Fibroblast of lung (primary cell): ENCODE results near the gene P2RX1. TPM values are rescaled to one million over a fixed set of nuclear protein-coding genes. Genes with fewer than 3 reads are reported as not detected.

ENCODE experiments used
- DNase-seq, 2 donors: peaks; one replicate each; pipeline versions ENCODE4 v3.0.0 to v3.0.0-alpha.2; 2010; ENCODE audit warnings: low read depth in 2 of 2
- H2AFZ ChIP-seq: 2 replicates; pipeline ENCODE4 v1.5.1; 2012; ENCODE audit warnings: low read length, control low read depth, inconsistent platforms
- H3K27ac ChIP-seq: 2 replicates; pipeline ENCODE4 v1.5.1; 2011; ENCODE audit warnings: low read length, control low read depth; ENCODE audit not compliant: insufficient read depth
- H3K27me3 ChIP-seq: 2 replicates; pipeline ENCODE4 v1.5.1; 2011; ENCODE audit warnings: mild to moderate bottlenecking, low read length; ENCODE audit not compliant: control insufficient read depth, insufficient read depth
- H3K36me3 ChIP-seq: 2 replicates; pipeline ENCODE4 v1.5.1; 2011; ENCODE audit warnings: low read length; ENCODE audit not compliant: control insufficient read depth, insufficient read depth
- H3K4me1 ChIP-seq: 2 replicates; pipeline ENCODE4 v1.5.1; 2011; ENCODE audit warnings: low read length; ENCODE audit not compliant: control insufficient read depth, insufficient read depth; ENCODE audit errors: extremely low read depth
- H3K4me2 ChIP-seq: 2 replicates; pipeline ENCODE4 v1.5.1; 2011; ENCODE audit warnings: low read length, control low read depth; ENCODE audit not compliant: insufficient read depth; ENCODE audit errors: extremely low read depth
- H3K4me3 ChIP-seq, 4 experiments: fragments of 200-600 bp in 1 of 4; sonication (generic) in 1 of 4; replicated peaks in 1 of 4; 2 replicates each; pipeline ENCODE4 v1.5.1; 2011 to 2016; ENCODE audit warnings: low read length in 4 of 4, low read depth in 3 of 4, mild to moderate bottlenecking in 3 of 4, control low read depth in 2 of 4, inconsistent platforms in 1 of 4, mixed read lengths in 1 of 4; ENCODE audit not compliant: insufficient read depth in 1 of 4; ENCODE audit errors: control extremely low read depth in 1 of 4
- H3K79me2 ChIP-seq: 2 replicates; pipeline ENCODE4 v1.5.1; 2012; ENCODE audit warnings: mild to moderate bottlenecking, low read length, inconsistent platforms; ENCODE audit not compliant: control insufficient read depth, insufficient read depth
- H3K9ac ChIP-seq: 2 replicates; pipeline ENCODE4 v1.5.1; 2011; ENCODE audit warnings: mild to moderate bottlenecking, low read length, control low read depth; ENCODE audit not compliant: insufficient read depth
- H3K9me3 ChIP-seq: 2 replicates; pipeline ENCODE4 v1.5.1; 2012; ENCODE audit warnings: low read depth, low read length; ENCODE audit not compliant: control insufficient read depth, insufficient read depth
- H4K20me1 ChIP-seq: 2 replicates; pipeline ENCODE4 v1.5.1; 2011; ENCODE audit warnings: low read length; ENCODE audit not compliant: control insufficient read depth, insufficient read depth; ENCODE audit errors: extremely low read depth
- EZH2 ChIP-seq: IDR thresholded peaks from 2 replicates; pipeline ENCODE4 v1.5.1; 2012; ENCODE audit warnings: low read length, control low read depth, mild to moderate bottlenecking; ENCODE audit errors: missing control alignments
- polyA plus RNA-seq, 2 donors: library from polyadenylated mRNA; depleted of rRNA in 1 of 2; stranded (reverse) in 1 of 2; unstranded in 1 of 2; fragments of >200 nt; gene quantifications; 2 replicates each; pipeline ENCODE4 v1.2.1, GENCODE V29; 2011 to 2012; ENCODE audit warnings: missing spikeins in 1 of 2
- total RNA-seq: library from RNA; depleted of rRNA; stranded (reverse); fragments of >200 nt; gene quantifications from 2 replicates; pipeline ENCODE4 v1.2.1, GENCODE V29; 2014
- TF ChIP-seq, protein P1 (sequence below), 2 donors: IDR thresholded peaks in 1 of 2; conservative IDR thresholded peaks in 1 of 2; 1 replicate in 1 of 2; 2 replicates in 1 of 2; pipeline ENCODE4 v1.5.1; 2011 to 2012; ENCODE audit warnings: low read length in 2 of 2, control low read depth in 1 of 2, inconsistent platforms in 1 of 2, low read depth in 1 of 2, mild to moderate bottlenecking in 1 of 2

The P2RX1 gene
- total and polyA plus RNA-seq, 2 donors (not counting 1 experiment from before 2014, with no cell fraction given) = under 0.01 TPM; not detected in 1

DNA sequence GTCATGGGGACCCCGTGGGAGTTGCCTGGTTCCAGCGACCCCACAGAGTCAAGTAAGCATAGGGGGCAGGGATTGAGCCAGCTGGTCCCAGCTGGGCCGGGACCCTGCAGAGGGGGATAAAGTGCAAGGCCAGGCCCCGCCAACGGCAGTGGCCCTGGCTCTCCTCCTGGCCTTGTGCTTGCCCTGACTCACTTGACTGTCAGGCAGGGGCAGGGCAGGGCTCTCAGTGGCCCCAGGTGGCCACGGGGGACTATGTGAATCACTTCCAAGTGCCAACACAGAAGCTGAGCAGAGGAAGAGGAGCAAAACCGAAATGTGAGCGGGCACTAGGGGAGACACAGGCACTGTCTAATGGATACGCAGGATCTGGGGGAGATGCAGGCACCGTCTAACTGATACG lies 48.7 kb downstream of the P2RX1 start:
- H3K36me3 ChIP-seq = no peaks in the 10 kb centered on the region

DNA sequence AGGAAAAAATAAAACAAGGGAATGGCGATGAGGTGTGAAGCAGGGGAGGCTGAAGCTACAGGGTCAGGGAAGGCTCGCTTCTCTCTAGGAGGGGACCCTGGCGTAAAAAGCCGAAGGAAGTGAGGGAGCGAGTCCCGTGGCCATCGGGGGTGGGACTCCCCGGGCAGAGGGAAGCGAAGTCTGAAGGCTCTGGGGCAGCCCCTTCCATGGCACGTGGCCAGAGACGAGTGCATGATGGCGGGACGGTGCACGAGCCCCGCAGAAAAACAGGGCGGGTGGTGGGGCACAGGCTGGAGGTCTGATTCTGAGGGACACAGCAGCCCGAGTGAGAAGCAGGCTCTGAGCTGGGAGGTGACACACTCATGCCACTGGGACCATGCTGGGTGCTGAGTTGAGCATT lies 49.2 kb downstream of the P2RX1 start:
- Histone ChIP-seq H3K27ac (no peak overlapping the region), H3K4me1 (peaks cover 2% of the 10 kb centered on the region), H4K20me1 (no peaks in the 10 kb centered on the region), H3K79me2 (no peaks in the 10 kb centered on the region), H3K9ac (no peak overlapping the region), H3K36me3 (no peaks in the 10 kb centered on the region), H3K9me3 (no peaks in the 10 kb centered on the region), H3K4me3 (no peak overlapping the region), H3K27me3 (no peaks in the 10 kb centered on the region), H2AFZ (no peak overlapping the region), H3K4me2 (no peak overlapping the region)
- no peak for DNase-seq
- no peak for TF ChIP-seq EZH2
- TF ChIP-seq, protein P1, sequence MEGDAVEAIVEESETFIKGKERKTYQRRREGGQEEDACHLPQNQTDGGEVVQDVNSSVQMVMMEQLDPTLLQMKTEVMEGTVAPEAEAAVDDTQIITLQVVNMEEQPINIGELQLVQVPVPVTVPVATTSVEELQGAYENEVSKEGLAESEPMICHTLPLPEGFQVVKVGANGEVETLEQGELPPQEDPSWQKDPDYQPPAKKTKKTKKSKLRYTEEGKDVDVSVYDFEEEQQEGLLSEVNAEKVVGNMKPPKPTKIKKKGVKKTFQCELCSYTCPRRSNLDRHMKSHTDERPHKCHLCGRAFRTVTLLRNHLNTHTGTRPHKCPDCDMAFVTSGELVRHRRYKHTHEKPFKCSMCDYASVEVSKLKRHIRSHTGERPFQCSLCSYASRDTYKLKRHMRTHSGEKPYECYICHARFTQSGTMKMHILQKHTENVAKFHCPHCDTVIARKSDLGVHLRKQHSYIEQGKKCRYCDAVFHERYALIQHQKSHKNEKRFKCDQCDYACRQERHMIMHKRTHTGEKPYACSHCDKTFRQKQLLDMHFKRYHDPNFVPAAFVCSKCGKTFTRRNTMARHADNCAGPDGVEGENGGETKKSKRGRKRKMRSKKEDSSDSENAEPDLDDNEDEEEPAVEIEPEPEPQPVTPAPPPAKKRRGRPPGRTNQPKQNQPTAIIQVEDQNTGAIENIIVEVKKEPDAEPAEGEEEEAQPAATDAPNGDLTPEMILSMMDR (conservative IDR thresholded peaks at IDR 0.05 in 1 of 2, IDR thresholded peaks at IDR 0.05 in 1 of 2; ENCODE audit: low read depth in 1 of 2, low read length in 2 of 2) = no peak

More for the DNA sequence above, 48.7 kb downstream of the P2RX1 start:
- no peak overlapping the region for H2AFZ ChIP-seq
- no peaks in the 10 kb centered on the region for H4K20me1 ChIP-seq
- no peak overlapping the region for H3K4me3 ChIP-seq
- H3K4me1 ChIP-seq = peaks cover 2% of the 10 kb centered on the region
- no peaks in the 10 kb centered on the region for H3K79me2 ChIP-seq
- no peak overlapping the region for H3K4me2 ChIP-seq
- no peak for DNase-seq
- TF ChIP-seq, protein P1 (conservative IDR thresholded peaks at IDR 0.05 in 1 of 2, IDR thresholded peaks at IDR 0.05 in 1 of 2; ENCODE audit: low read depth in 1 of 2, low read length in 2 of 2) = no peak
- no peak for TF ChIP-seq EZH2
- no peaks in the 10 kb centered on the region for H3K27me3 ChIP-seq
- no peaks in the 10 kb centered on the region for H3K9me3 ChIP-seq
- no peak overlapping the region for H3K9ac ChIP-seq
- H3K27ac ChIP-seq = no peak overlapping the region

DNA sequence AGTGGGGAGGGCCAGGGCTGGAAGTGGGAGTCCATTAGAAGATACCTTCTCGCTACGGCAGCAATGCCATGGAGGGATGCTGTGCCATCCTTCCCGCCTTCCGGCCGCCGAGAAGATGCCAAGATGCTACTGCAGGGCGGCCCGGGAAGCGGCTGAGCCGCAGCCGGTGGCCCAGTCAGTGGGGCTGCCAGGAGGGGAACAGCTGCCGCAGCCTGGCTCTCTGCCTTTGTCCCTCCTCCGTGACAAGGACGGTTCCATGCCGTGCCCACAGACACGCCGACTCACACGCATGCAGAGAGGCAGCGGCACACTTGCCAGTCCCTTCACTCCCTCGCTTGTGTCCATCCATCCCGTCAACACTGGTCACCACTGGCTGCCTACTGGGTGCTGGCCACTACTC lies 50.0 kb downstream of the P2RX1 start:
- no peaks in the 10 kb centered on the region for H3K79me2 ChIP-seq
- H3K9me3 ChIP-seq = no peaks in the 10 kb centered on the region
- no peak overlapping the region for H3K9ac ChIP-seq
- H3K36me3 ChIP-seq = no peaks in the 10 kb centered on the region
- H2AFZ ChIP-seq = no peak overlapping the region
- no peak for TF ChIP-seq EZH2
- TF ChIP-seq, protein P1 (conservative IDR thresholded peaks at IDR 0.05 in 1 of 2, IDR thresholded peaks at IDR 0.05 in 1 of 2; ENCODE audit: low read depth in 1 of 2, low read length in 2 of 2) = no peak
- no peaks in the 10 kb centered on the region for H4K20me1 ChIP-seq
- peaks cover 2% of the 10 kb centered on the region for H3K4me1 ChIP-seq
- H3K27ac ChIP-seq = no peak overlapping the region
- H3K4me3 ChIP-seq = no peak overlapping the region
- H3K4me2 ChIP-seq = no peak overlapping the region
- H3K27me3 ChIP-seq = no peaks in the 10 kb centered on the region
- no peak for DNase-seq
